Dermis microvascular lymphatic vessel endothelial cell (primary cell): ENCODE results near the gene PCIF1. TPM values are rescaled to one million over a fixed set of nuclear protein-coding genes. Genes with fewer than 3 reads are reported as not detected.

Experiments
- DNase-seq, 2 donors: peaks; one replicate each; pipeline versions ENCODE4 v3.0.0 to v3.0.0-alpha.2; 2010; ENCODE audit warnings: low read depth in 2 of 2
- total RNA-seq: library from RNA; depleted of rRNA; stranded (reverse); fragments of >200 nt; gene quantifications from 2 replicates; pipeline ENCODE4 v1.2.1, GENCODE V29; 2014

Gene PCIF1
- total RNA-seq, 1 donor from 2014 or later: 7.2 TPM

DNA sequence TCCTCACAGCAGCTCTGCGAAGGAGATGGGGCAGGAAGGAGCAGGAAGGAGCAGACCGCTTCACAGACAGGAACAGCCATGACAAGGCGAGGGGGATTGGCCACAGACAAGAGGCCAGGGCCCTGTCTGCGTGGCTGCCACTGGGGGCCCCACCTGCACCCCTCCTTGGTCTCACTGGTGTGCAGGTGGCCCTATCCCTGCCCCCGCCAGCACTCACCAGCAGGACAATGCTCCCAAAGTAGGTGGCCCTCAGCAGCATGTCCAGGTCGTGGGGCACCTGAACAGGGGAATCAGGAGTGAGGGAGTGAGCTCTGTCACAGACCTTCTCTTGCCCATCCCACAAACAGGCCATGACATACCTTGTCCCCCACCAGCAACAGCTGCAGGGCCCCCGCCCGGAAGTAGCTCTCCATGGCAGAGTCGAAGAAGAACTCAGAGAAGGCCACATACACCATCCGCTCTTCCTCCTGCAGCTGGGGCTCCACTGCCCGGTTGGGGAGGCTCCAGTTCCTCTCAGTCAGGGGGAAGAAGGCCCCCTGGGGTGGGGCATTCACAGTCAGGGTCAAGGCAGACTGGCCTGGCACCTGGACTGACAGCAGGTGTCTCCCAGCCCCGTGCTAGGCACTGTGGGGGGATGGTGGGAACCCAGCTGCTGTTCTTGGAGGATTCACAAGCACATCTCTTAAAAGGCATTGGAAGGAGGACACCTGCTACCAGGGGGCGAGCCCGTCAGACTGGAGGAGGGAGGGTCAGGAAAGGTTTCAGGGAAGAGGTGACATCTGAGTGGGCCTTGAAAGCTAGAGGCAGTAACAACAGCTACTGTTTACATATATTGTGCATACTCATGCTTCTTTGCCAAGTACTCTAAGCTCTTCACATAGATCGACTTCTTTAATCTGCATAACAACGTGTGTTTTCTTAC lies 29.6 kb upstream of the PCIF1 start:
- no peak for DNase-seq

DNA sequence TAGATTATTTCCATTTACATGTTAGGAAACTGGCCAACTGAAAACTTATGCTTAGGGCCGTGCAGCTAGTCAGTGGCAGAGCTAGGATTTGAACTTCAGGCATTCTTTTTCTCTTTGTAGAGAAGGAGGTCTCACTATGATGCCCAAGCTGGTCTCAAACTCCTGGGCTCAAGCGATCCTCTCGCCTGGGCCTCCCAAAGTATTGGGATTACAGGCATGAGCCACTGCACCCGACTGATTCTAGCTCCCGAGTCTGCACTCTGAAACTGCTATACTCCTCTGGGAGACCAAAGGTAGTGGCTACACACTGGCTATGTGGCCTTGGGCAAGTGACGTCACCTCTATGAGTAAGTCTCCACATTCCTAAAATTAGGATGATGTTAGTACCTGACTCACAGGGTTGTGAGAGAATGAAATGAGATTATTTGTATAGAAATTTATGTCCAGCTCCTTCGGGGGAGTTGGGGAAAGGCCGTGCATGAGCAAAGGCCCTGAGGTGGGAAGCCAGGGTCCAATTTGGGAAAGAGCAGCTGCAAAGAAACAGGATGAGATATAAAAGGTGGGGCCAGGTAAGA lies 28.9 kb upstream of the PCIF1 start:
- no peak for DNase-seq

DNA sequence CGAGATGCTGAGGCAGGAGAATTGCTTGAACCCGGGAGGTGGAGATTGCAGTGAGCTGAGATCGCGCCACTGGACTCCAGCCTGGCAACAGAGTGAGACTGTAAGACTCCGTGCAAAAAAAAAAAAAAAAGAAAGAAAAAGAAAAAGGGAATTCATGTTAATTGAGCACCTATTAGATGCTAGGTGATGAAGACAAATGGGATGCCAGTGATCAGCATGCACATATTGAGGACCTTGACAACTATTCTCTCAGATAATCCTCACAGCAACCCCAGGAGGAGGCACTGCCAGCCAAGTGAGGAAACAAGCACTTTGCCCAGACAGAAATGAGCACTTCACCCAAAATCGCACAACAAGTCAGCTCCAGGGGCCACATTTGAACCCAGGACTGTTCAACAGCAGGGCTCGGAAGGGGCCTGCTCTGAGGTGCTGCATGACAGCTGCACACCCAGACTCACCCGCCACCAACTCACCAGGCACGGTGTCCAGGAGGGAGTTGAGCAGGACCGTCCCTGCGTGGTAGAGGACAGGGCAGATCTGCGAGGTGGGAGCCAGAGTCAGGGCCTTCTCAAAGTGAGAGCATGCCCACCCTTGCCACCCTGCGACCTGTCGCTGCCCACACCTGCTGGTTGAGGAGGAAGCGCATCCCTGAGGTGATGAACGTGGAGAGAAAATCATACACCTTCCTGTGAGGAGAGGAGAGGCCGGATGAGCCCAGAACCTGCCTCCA lies 27.1 kb upstream of the PCIF1 start:
- no peak for DNase-seq

DNA sequence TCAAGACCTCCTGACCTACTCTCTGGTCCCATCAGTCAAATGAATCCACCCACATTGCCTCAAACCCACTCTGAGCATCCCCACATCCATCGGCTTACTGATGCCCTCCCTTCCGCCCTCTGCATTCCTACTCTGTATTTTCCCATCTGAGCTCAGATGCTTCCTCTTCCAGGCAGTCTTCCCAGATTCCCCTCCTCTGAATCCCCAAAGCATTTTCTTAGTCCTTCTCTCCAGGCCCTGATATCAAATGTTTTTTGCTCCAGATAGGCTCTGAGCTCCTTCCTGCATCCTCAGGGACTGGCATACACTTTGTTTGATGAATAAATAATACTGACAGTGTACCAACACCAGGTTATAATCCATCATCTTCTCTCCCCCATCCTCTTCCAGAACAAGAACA lies 26.4 kb upstream of the PCIF1 start:
- no peak for DNase-seq

DNA sequence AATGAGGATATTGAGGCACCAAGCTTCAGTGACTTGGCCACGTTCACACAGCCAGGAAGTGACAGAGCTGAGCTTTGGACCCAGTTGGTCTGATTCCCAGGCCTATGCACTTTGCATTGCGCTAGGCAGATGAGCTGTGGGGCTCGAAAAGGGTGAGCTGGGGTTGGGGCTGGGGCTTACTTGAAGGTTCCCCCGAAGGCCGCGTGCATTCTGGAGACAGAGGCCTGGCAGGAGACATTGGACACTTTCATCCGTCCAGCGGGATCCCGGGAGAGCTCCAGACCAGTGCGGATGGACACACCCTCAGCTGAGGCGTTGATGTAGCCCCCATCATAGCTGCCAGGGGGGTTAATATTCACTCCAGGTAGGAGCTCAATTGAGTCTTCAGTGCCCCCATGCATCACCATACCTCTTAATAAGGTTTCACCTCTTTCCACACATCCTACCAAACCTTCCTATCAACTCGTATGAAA lies 25.1 kb upstream of the PCIF1 start:
- DNase-seq: no peak

DNA sequence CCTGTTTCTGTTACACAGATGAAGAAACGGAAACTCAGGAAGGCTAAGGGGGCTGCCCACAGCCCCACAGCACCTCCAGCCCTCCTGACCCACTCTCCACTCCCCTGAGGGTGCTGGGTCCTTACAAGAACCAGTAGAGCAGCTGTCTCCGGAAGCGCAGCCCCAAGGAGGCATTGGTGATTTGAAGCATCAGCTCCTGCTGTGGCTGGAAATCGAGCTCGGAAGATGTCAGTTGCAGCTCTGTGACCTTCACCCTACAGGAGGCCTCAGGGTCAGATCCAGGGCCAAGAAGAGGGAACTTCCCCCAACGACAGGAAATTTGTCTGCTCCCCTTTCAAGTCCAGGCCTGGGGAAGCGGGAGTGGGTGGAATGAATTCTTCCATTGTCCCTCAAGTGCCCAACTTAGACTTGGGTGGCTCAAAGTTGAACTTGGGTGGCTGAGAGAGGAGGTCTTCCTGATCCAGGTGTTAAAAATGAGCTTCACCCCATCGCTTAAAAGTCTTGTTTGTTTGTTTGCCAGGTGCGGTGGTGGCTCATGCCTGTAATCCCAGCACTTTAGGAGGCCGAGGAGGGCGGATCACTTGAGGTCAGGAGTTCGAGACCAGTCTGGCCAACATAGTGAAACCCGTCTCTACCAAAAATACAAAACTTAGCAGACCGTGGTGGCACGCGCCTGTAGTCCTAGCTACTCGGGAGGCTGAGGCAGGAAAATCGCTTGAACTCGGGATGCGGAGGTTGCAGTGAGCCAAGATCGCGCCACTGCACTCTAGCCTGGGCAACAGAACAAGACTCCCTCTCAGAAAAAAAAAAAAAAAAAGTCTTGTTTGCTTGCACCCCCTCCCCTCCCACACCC lies 24.4 kb upstream of the PCIF1 start:
- no peak for DNase-seq

DNA sequence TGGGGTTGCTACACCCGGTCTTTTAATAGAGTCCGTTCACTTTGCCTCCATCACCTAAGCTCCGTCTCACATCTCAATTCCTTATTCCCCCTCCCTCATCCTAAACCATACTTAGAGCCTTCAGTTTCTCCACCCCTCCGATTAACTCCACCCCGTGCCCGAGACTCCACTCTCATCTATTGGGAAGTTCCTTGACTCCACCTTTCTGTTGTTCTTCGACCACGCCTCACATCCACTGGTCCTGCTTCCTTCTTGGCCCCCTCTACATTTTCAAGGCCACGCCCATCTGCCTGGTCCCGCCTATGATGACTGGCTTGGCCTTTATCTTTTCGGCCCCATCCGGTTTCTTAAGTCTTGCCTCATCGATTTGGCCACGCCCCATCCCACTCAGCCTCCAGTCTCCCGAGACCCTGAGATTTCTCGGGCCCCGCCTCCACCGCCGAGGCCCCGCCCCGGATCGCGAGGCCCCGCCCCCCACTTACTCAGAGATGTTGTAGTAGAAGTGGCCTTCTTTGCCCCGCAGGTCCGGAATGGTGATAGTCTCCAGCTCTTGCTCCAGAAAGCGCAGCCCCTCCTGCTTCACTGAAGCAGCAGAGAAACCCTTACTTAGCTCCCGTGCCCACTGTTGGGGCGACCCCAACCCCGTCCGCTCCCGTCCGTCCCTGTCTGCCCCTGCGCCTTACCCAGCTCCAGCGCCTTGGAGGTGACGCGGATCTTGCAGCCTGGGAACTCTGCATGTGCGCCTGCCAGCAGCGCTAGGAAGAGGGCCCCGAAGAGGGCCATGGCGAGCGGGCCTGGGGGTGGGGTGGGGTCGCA lies 23.6 kb upstream of the PCIF1 start:
- DNase-seq: peak in 1 of 2 donors; percentile 97

DNA sequence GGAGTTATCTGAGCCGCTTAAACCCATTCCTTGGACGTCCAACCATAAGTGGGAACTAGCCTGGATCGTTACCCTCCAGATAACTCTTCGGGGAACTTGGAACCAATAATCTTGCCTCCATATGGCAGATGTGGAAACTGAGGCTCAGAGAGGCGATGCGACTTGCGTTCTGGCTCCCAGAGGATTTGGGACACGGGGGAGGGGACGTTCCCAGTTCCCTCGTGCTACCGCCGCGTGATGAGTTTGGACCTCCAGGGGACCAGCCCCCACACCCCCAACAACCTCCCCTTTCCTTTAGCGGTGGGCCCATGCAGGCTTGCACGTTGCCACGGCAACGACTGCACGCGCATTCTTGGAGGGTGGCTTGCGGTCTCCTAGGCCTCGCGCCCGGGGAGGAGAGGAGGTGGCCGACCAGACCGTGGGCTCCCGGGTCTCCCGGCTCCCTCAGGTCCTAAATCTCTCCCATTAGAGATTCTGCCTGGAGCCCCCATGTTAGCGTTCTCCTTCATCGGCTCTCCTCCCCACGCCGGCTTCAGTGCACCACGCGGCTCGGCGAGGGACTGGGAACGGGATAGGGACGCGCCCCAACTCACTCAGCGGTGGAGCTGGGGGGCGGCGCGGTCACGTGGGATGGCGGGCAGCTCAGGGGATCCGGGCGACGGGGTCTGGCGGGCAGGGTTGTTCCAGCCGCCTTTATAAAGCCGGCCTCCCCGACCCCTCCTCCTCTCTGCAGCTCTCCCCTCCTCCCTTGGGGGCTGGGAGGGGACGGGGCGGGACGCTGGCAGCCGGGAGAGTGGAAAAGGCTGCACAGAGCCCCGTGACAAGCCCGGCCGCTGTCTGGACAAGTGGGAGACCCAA lies 22.8 kb upstream of the PCIF1 start, which contains the start of gene PLTP:
Gene PLTP (minus strand): TSS at position 670 of the 858 bp plus-strand sequence. CDS start 703 bp downstream, outside the sequence.
- DNase-seq: peak in 1 of 2 donors; percentile 60

DNA sequence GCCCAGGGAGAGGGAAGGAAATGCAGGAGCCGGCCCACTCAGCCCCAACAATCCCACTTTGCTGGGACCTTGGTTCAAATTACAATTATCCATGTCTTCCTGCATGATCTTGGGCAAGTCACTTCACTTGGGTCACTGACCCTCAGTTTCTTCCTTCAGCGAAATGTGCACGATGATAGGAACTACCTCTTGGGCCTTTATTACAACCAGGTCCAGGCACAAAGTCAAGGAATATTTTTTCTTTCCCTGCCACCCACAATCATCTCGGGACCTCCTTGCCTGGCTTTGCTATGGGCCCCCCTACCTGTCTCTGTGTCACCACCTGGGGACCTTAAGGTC lies 22.2 kb upstream of the PCIF1 start:
- no peak for DNase-seq

DNA sequence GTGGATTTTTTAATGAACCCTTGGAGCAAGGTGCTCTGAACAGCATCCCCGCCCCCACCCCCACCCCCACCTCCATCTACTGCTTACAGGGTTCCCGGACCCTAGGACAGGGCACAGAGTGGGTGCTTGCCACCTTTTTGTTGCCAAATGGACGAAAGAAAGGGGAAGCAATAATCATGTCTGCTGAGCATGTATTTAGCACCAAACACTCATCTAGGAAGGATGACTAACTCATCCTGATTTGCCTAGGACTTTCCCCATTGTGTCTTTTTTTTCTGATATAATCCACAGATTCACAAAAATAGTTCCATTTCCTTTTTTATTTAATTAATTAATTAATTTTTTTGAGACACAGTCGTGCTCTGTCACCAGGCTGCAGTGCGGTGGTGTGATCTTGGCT lies 21.4 kb upstream of the PCIF1 start:
- DNase-seq: peak in 1 of 2 donors; percentile 80

DNA sequence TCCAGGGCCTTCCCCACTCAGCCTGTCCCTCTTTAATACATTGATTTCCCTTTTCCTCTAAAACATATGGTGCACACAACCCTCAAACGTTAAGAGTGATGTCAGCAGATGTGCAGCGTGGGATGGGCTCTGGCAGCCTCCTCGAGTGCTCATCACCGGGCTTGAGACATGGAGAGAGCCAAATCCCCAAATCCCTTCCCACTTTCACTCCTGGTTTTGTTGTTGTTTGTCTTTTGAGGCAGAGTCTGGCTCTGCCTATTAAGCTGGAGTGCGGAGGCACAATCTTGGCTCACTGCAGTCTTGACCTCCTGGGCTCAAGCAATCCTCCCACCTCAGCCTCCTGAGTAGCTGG lies 16.7 kb upstream of the PCIF1 start:
- DNase-seq: no peak

DNA sequence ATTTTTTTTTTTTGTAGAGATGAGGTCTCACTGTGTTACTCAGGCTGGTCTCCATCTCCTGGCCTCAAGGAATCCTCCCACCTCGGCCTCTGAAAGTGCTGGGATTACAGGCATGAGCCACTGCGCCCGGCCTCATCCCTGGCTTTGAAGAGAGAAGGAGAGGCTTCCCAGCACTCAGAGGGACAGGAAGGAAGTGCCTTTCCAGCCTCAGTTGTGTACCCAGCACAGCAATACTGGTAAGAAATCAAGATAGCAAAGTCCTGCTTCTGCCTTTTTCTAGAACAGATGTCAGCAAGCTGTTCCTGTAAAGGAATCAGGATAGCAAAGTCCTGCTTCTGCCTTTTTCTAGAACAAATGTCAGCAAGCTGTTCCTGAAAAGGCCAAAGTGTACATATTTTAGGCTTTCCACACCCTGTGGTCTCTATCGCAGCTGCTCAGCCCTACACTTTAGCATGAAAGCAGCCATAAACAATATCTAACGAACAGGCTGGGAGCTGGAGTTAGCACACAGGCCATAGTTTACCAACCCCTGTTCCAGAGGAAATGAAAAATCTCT lies 16.2 kb upstream of the PCIF1 start:
- no peak for DNase-seq

DNA sequence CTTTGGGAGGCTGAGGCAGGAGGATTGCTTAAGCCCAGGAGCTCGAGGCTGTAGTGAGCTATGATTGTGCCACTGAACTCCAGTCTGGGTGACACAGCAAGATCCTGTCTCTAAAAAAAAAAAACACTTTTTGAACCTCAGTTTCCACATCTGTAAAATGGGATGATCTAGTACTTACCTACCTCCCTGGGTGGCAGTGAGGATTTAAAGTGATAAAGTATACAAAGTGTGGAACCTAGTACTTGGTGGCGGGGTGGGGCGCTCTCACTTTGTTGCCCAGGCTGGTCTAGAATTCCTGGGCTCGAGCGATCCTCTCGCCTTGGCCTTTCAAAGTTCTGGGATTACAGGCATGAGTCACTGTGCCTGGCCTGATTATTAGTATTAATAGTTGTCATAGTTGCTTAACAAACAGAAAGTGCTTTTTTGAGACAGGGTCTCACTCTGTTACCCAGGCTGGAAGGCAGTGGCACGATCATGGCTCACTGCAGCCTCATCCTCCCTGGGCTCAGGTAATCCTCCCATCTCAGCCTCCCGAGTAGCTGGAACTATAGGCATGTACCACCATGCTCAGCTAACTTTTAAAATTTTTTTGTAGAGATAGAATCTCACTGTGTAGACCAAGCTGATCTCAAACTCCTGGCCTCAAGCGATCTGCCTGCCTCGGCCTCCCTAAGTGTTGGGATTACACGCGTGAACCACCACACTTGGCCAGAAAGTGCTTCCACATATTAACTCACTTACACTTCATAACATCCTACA lies 15.5 kb upstream of the PCIF1 start:
- DNase-seq: no peak

DNA sequence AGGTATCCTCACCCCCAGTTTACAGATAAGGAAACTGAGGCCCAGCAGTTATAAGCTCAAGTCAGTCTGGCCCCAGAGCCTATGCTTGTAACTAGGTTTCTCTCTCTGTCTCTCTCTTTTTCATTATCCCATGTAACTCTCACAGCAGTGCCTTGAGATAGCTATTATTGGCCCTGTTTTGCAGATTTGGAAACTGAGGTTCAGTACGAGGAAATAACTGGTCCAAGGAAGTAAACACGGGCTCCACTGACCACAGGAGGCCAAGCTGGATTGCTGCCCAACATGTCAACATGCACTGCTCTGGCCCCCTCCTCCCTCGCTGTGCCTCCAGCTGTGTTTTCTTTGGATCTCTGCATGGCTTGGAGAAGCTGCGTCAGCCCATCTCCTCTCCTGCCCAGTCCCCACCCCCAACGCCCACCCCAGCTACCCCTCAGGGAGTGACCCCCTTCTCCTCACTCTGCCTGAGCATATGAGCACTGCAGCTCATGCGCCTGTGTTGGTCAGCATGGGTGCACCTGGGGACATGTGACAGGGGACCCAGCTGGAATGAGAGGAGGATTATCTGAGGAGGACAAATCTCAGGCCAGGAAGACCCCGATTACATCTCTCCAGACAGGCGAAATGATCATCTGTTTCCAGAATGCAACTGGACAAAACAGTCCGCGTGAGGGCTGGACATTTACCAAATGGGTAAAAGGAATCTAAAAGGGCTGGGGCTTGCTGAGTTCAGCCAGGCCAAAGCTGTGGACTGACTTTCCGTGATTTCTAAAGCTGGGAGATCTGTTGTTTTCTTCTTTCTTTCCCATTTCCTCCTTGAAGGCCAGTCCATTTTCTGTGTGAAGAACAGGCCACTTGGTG lies 14.7 kb upstream of the PCIF1 start:
- DNase-seq: peak; percentile 47 to 90

DNA sequence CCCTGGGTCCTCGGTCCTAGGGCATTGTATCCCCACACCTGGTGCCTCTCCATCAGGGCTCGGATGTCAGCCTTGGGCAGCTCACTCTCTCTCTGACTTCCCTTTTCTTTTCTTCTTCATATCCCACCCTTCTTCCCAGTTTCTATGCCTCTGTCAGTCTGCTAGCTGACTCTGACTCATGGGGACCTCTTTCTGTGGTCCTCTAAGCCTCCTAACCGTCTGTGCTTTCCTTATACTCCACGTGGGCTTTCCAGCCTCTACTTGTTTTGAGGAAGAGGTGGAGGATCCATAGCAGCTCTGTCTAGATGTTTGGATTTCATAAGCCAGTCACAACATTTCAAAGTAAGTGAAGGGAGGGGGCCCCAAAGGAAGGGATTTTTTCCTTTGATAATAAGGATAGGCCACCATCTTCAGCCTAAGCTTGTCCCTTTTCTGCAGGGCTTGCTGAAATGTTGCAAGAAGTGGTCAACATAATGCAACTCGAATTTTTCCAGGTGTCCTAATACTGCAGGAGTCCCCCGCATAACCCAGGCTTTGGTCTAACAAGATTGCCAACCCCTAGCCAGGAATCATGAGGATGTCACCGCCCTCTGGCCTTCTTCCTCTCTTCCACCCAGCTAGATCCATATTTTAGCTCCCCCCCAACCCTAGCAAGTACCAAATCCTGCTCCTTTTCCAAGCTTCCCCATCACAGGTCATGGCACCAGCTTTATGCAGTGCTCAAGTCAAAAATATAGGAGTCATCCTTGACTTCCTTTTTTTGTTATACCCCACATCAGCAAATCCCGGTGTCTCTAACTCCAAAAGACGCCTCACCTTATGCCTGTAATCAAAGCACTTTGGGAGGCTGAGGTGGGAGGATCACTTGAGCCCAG lies 13.8 kb upstream of the PCIF1 start:
- peak in 1 of 2 donors; percentile 24 for DNase-seq
